K562 (cell line): ENCODE results near the gene VDR. TPM values are rescaled to one million over a fixed set of nuclear protein-coding genes. Genes with fewer than 3 reads are reported as not detected.

Source experiments
- ATAC-seq: fragments of 200-7000 bp; cut with Tn5 transposase; 3 replicates; pipeline ENCODE4 v1.9.1; 2020; ENCODE audit warnings: moderate library complexity
- BruUV-seq: library from RNA; stranded (reverse); fragments of 400-500 nt; replicated peaks from 2 replicates; lab custom pipeline; 2021; lab: Mats Ljungman, UMichigan
- CTCF ChIA-PET: fragments of 300-600 bp; formaldehyde crosslinking; extraction: SDS; loops from one replicate; lab custom pipeline; 2021; ENCODE audit warnings: low intra/inter-chr PET ratio; lab: Yijun Ruan, JAX
- POLR2A ChIA-PET: fragments of 300-600, 350-650 bp; sonication (Branson Sonifier 250); formaldehyde crosslinking; extraction: SDS; loops from one replicate; lab custom pipeline; 2021; ENCODE audit warnings: antibody characterized with exemption, inconsistent platforms; lab: Yijun Ruan, JAX
- DNase-seq, 4 experiments: peaks; one replicate each; pipeline versions ENCODE4 v3.0.0 to v3.0.0-alpha.2; 2011 to 2018; ENCODE audit warnings: low spot score in 3 of 4, mixed read lengths in 3 of 4; ENCODE audit errors: extremely low read depth in 1 of 4
- FAIRE-seq: peaks from 2 replicates; lab custom pipeline; 2011; peaks lifted over from hg19 to GRCh38; lab: Jason Lieb, UNC
- H2AFZ ChIP-seq: 2 replicates; pipeline ENCODE4 v1.6.0; 2011; ENCODE audit warnings: low read depth, low read length, control low read depth, inconsistent platforms
- H3K27ac ChIP-seq: fragments of 200-600 bp; 3 replicates; pipeline ENCODE4 v1.8.0; 2011; ENCODE audit warnings: low read depth, mild to moderate bottlenecking, control low read depth, inconsistent platforms, low read length, moderate library complexity, mixed read lengths; ENCODE audit errors: extremely low read depth
- H3K27me3 ChIP-seq, 2 experiments: fragments of 300-600 bp in 1 of 2; 2 replicates in 1 of 2; 3 replicates in 1 of 2; pipeline versions ENCODE4 v1.6.0 to v1.8.0; 2011; ENCODE audit warnings: inconsistent platforms in 2 of 2, low read length in 2 of 2, mild to moderate bottlenecking in 1 of 2, mixed read lengths in 1 of 2, moderate library complexity in 1 of 2; ENCODE audit not compliant: control insufficient read depth in 2 of 2, insufficient read depth in 2 of 2
- H3K36me3 ChIP-seq: fragments of 300-600 bp; 3 replicates; pipeline ENCODE4 v1.8.0; 2011; ENCODE audit warnings: mild to moderate bottlenecking, low read length, inconsistent platforms; ENCODE audit not compliant: control insufficient read depth, insufficient read depth
- H3K4me1 ChIP-seq, 2 experiments: fragments of 200-600 bp in 1 of 2; replicated peaks in 1 of 2; 2 replicates in 1 of 2; 3 replicates in 1 of 2; pipeline versions ENCODE4 v1.5.1 to v1.8.0; 2011; ENCODE audit warnings: inconsistent platforms in 2 of 2, low read length in 2 of 2, mild to moderate bottlenecking in 1 of 2, mixed read lengths in 1 of 2, moderate library complexity in 1 of 2; ENCODE audit not compliant: control insufficient read depth in 2 of 2, insufficient read depth in 2 of 2
- H3K4me2 ChIP-seq: 2 replicates; pipeline ENCODE4 v1.6.1; 2011; ENCODE audit warnings: low read length, control low read depth, inconsistent platforms, mixed read lengths; ENCODE audit not compliant: insufficient read depth
- H3K4me3 ChIP-seq: fragments of 200-600 bp; sonication (generic), shearing (Covaris generic); 2 replicates; pipeline ENCODE4 v1.5.1; 2016; ENCODE audit warnings: control low read depth, inconsistent platforms
- H3K79me2 ChIP-seq: fragments of 200-600 bp; 3 replicates; pipeline ENCODE4 v1.8.0; 2011; ENCODE audit warnings: low read length, inconsistent platforms; ENCODE audit not compliant: control insufficient read depth, insufficient read depth
- H3K9ac ChIP-seq, 2 experiments: 2 replicates each; pipeline versions ENCODE4 v1.6.0 to v1.6.1; 2011; ENCODE audit warnings: low read depth in 2 of 2, low read length in 2 of 2, control low read depth in 1 of 2, inconsistent platforms in 1 of 2, mild to moderate bottlenecking in 1 of 2, mixed read lengths in 1 of 2; ENCODE audit not compliant: insufficient read depth in 1 of 2
- H3K9me1 ChIP-seq: one replicate; pipeline ENCODE4 v1.6.0; 2011; ENCODE audit warnings: inconsistent platforms, mild to moderate bottlenecking, low read length, moderate library complexity; ENCODE audit not compliant: control insufficient read depth, insufficient read depth
- H3K9me3 ChIP-seq: replicated peaks from 2 replicates; pipeline ENCODE4 v1.5.1; 2011; ENCODE audit warnings: low read depth, low read length, inconsistent platforms; ENCODE audit not compliant: control insufficient read depth, insufficient read depth
- H4K20me1 ChIP-seq: replicated peaks from 2 replicates; pipeline ENCODE4 v1.6.1; 2011; ENCODE audit warnings: low read length, inconsistent platforms, mixed read lengths; ENCODE audit not compliant: control insufficient read depth, insufficient read depth
- ATF4 ChIP-seq: fragments of 450-650 bp; formaldehyde crosslinking; IDR thresholded peaks from 2 replicates; pipeline ENCODE4 v1.4.0; 2022; ENCODE audit warnings: mild to moderate bottlenecking, moderate library complexity
- BCOR ChIP-seq: fragments of 450-650 bp; IDR thresholded peaks from 2 replicates; pipeline ENCODE4 v1.6.1; 2016
- CEBPB ChIP-seq: fragments of 450-650 bp; IDR thresholded peaks from 2 replicates; pipeline ENCODE4 v1.6.1; 2016; ENCODE audit warnings: missing genetic modification characterization, missing compliant biosample characterization
- CTCF ChIP-seq, 3 experiments: IDR thresholded peaks in 2 of 3; conservative IDR thresholded peaks in 1 of 3; 2 replicates each; pipeline ENCODE4 v1.5.1; 2011 to 2012; ENCODE audit warnings: low read length in 3 of 3, mild to moderate bottlenecking in 3 of 3, control low read depth in 2 of 3, improper control_type of control experiment in 1 of 3, inconsistent platforms in 1 of 3, low read depth in 1 of 3, mixed read lengths in 1 of 3, moderate library complexity in 1 of 3; ENCODE audit not compliant: insufficient read depth in 2 of 3
- CTCFL ChIP-seq: IDR thresholded peaks from 2 replicates; pipeline ENCODE4 v1.6.1; 2011; ENCODE audit warnings: borderline replicate concordance, low read depth, mild to moderate bottlenecking, moderate library complexity, low read length; ENCODE audit not compliant: insufficient read depth, poor library complexity, severe bottlenecking
- EP400 ChIP-seq: fragments of 450-650 bp; IDR thresholded peaks from 2 replicates; pipeline ENCODE4 v1.6.1; 2017; ENCODE audit warnings: antibody characterized with exemption, mild to moderate bottlenecking, moderate library complexity
- ETS2 ChIP-seq: IDR thresholded peaks from 2 replicates; pipeline ENCODE4 v1.6.1; 2016; ENCODE audit warnings: borderline replicate concordance, missing genetic modification characterization, mild to moderate bottlenecking, moderate library complexity, missing compliant biosample characterization; ENCODE audit not compliant: poor library complexity, severe bottlenecking
- HMBOX1 ChIP-seq: sonication (generic); IDR thresholded peaks from 2 replicates; pipeline ENCODE4 v1.6.1; 2016
- POLR2G ChIP-seq: fragments of 200-400 bp; formaldehyde crosslinking; IDR thresholded peaks from 2 replicates; pipeline ENCODE4 v1.6.1; 2017; ENCODE audit warnings: low read depth, mild to moderate bottlenecking, antibody characterized with exemption, low read length, moderate library complexity
- RAD21 ChIP-seq, 2 experiments: fragments of 250-450 bp in 1 of 2; fragments of 450-650 bp in 1 of 2; sonication (Bioruptor Pico) in 1 of 2; formaldehyde crosslinking in 1 of 2; IDR thresholded peaks in 1 of 2; conservative IDR thresholded peaks in 1 of 2; 2 replicates each; pipeline versions ENCODE4 v1.4.0 to v1.8.0; 2020 to 2022; ENCODE audit warnings: mild to moderate bottlenecking in 2 of 2, moderate library complexity in 1 of 2
- SPI1 ChIP-seq: IDR thresholded peaks from 2 replicates; pipeline ENCODE4 v1.6.1; 2011; ENCODE audit warnings: low read depth, low read length, control low read depth, borderline replicate concordance
- ZBTB7A ChIP-seq: IDR thresholded peaks from 2 replicates; pipeline ENCODE4 v1.6.1; 2011; ENCODE audit warnings: low read depth, mild to moderate bottlenecking, low read length, moderate library complexity, borderline replicate concordance; ENCODE audit not compliant: control insufficient read depth
- ZFPM2 ChIP-seq: fragments of 250-450 bp; sonication (Bioruptor Pico); IDR thresholded peaks from 2 replicates; pipeline ENCODE4 v1.5.1; 2022; ENCODE audit warnings: mild to moderate bottlenecking
- ZNF12 ChIP-seq: sonication (generic); formaldehyde crosslinking; IDR thresholded peaks from 2 replicates; pipeline ENCODE4 v1.4.0; 2020; ENCODE audit warnings: mild to moderate bottlenecking, missing genetic modification reagents
- WGBS: fragments of 100-300 bp; shearing (Covaris generic); methylation state at CpG from one replicate; pipeline ENCODE4 v1.1.6; 2016; ENCODE audit warnings: low coverage, mixed read lengths; ENCODE audit not compliant: insufficient coverage; ENCODE audit errors: missing lambda C conversion rate; 5-methylcytosine and 5-hydroxymethylcytosine counted together
- in situ Hi-C: fragments of 300-500 bp; cut with MboI; formaldehyde crosslinking; loops from 4 replicates; pipeline ENCODE4 v1.15.0; 2018; ENCODE audit warnings: inconsistent platforms, mixed read lengths
- intact Hi-C: fragments of 100-400 bp; cut with micrococcal nuclease; formaldehyde crosslinking; loops from 2 replicates; pipeline ENCODE4 v1.14.2; 2022
- polyA plus RNA-seq, 8 experiments: library from polyadenylated mRNA; depleted of rRNA in 4 of 8; stranded (reverse) in 5 of 8; unstranded in 3 of 8; fragments of >200 nt; fragmentation: Nextera tagmentation in 2 of 8; fragmentation: Illumina TruSeq in 1 of 8; extraction: Ambion mirVana in 2 of 8; extraction: Trizol in 1 of 8; gene quantifications; 2 replicates each; pipeline versions ENCODE4 v1.2.1 to v1.2.3, GENCODE V29; 2011 to 2014; ENCODE audit warnings: inconsistent platforms in 1 of 8, missing spikeins in 1 of 8
- total RNA-seq, 7 experiments: library from RNA; depleted of rRNA in 6 of 7; stranded (reverse); fragments of >200 nt in 6 of 7; fragmentation: Illumina TruSeq in 2 of 7; extraction: Trizol in 2 of 7; gene quantifications; 2 replicates each; pipeline versions ENCODE4 v1.2.1 to v1.2.3, GENCODE V29; 2011 to 2021; ENCODE audit warnings: low replicate concordance in 1 of 7

VDR gene
- total and polyA plus RNA-seq, 9 of the 15 experiments (the other 6 are each of a cell fraction or from before 2014, with no cell fraction given): 0.61 to 4.8 (median 2.0) TPM

- ChIA-PET POLR2A (interaction anchor here (0.6 kb wide), 1 partner anchor 21 kb away, joined by 3 read pairs; no protein-coding TSS in a partner anchor), CTCF (interaction anchor here (1.5 kb wide), 1 partner anchor 223 kb away, joined by 4 read pairs; no protein-coding TSS in a partner anchor)
- H2AFZ ChIP-seq: no peak overlapping the region
- ATAC-seq (peak; percentile 80), FAIRE-seq (no peak), DNase-seq (peak; percentile 44 to 66 (median 54))
- H3K27ac ChIP-seq: no peak overlapping the region
- H4K20me1 ChIP-seq: no peaks in the 10 kb centered on the region
- no peaks in the 10 kb centered on the region for H3K36me3 ChIP-seq
- no peaks in the 10 kb centered on the region for H3K79me2 ChIP-seq
- H3K9me1 ChIP-seq: no peaks in the 10 kb centered on the region
- no peaks in the 10 kb centered on the region for H3K9me3 ChIP-seq
- intact Hi-C loops (no loop called here), in situ Hi-C loops (no loop called here)
- peaks cover 31 to 58% of the 10 kb centered on the region in 2 experiments; a peak in 4 of 5 replicates for H3K27me3 ChIP-seq
- H3K9ac ChIP-seq: no peak overlapping the region; a peak in 1 of 4 replicates
- H3K4me1 ChIP-seq: peaks cover 0 to 27% of the 10 kb centered on the region in 2 experiments; a peak in 3 of 5 replicates
- H3K4me2 ChIP-seq: no peak overlapping the region
- no TSS peak for BruUV-seq
- WGBS: 13% methylated on average over 19 of the region's 40 CpGs
- no peak overlapping the region for H3K4me3 ChIP-seq
- peak; percentile 62 for TF ChIP-seq CTCFL
- no peak for TF ChIP-seq HMBOX1
- no peak for TF ChIP-seq ZBTB7A
- TF ChIP-seq ETS2 (tag): no peak
- TF ChIP-seq POLR2G: no peak
- TF ChIP-seq ATF4 (CRISPR knock-in tag): no peak
- no peak for TF ChIP-seq EP400
- no peak for TF ChIP-seq SPI1
- 0 out of 4 replicates have a peak, but pooled peaks of 1 of the 2 experiments have one; percentile 6 for TF ChIP-seq RAD21 (CRISPR knock-in tag; conservative IDR thresholded peaks at IDR 0.05 in 1 of 2, IDR thresholded peaks at IDR 0.05 in 1 of 2)
- no peak for TF ChIP-seq CEBPB (tag)
- TF ChIP-seq BCOR: no peak
- no peak for TF ChIP-seq ZFPM2 (CRISPR knock-in tag)
- TF ChIP-seq CTCF (IDR thresholded peaks at IDR 0.05 in 2 of 3, conservative IDR thresholded peaks at IDR 0.05 in 1 of 3; ENCODE audit: insufficient read depth in 2 of 3, low read depth in 1 of 3, low read length in 3 of 3): peak; percentile 10 to 37 (median 32); a peak in 3 of 6 replicates
- TF ChIP-seq ZNF12 (CRISPR knock-in tag): no peak
Observed at GRCh38 chr12:47941871-47942613, 37.2 kb upstream of the VDR start.
